AG09309 (cell line): ENCODE measurements around the gene RAD17.

Experiments used
- DNase-seq: peaks from one replicate; pipeline ENCODE4 v3.0.0-alpha.2; 2010; ENCODE audit warnings: low read depth
- H3K4me3 ChIP-seq: 2 replicates; pipeline ENCODE4 v1.5.1; 2011; ENCODE audit warnings: mild to moderate bottlenecking, low read depth, low read length, moderate library complexity; ENCODE audit not compliant: control insufficient read depth
- CTCF ChIP-seq: IDR thresholded peaks from 2 replicates; pipeline ENCODE4 v1.5.1; 2011; ENCODE audit warnings: mild to moderate bottlenecking, low read depth, low read length, inconsistent platforms; ENCODE audit not compliant: insufficient read depth, control insufficient read depth; ENCODE audit errors: missing control alignments

RAD17 gene

GRCh38 chr5:69335341-69335935, 34.2 kb upstream of the RAD17 start:
- no peak overlapping the region for H3K4me3 ChIP-seq
- TF ChIP-seq CTCF, result no peak
- DNase-seq, result no peak

GRCh38 chr5:69341520-69342161, 28.0 kb upstream of the RAD17 start:
- TF ChIP-seq CTCF, result no peak
- no peak overlapping the region for H3K4me3 ChIP-seq
- no peak for DNase-seq

- no peak overlapping the region for H3K4me3 ChIP-seq
- no peak for TF ChIP-seq CTCF
- no peak for DNase-seq
Observed at GRCh38 chr5:69343083-69343482, 26.5 kb upstream of the RAD17 start.

- DNase-seq, result no peak
- no peak overlapping the region for H3K4me3 ChIP-seq
- TF ChIP-seq CTCF, result no peak
Observed at GRCh38 chr5:69350664-69351063, 19.0 kb upstream of the RAD17 start.

- H3K4me3 ChIP-seq, result no peak overlapping the region
- TF ChIP-seq CTCF, result no peak
- no peak for DNase-seq
Observed at GRCh38 chr5:69359699-69360098, 9.9 kb upstream of the RAD17 start.

- TF ChIP-seq CTCF, result no peak
Observed at GRCh38 chr5:69360442-69360841, 9.2 kb upstream of the RAD17 start.

More at GRCh38 chr5:69360442-69360841, 9.2 kb upstream of the RAD17 start:
- H3K4me3 ChIP-seq, result no peak overlapping the region
- DNase-seq, result no peak
